Chondrocyte (in vitro differentiated cells): ENCODE measurements around the gene TMEM63B. TPM values are rescaled to one million over a fixed set of nuclear protein-coding genes. Genes with fewer than 3 reads are reported as not detected.

Experiments
- DNase-seq: peaks from one replicate; pipeline ENCODE4 v3.0.0; 2021; ENCODE audit warnings: mixed read lengths, low spot score
- H3K27ac Mint-ChIP-seq: one replicate; pipeline ENCODE4 v1.8.0; 2021; ENCODE audit warnings: mild to moderate bottlenecking, moderate library complexity, mixed read lengths; ENCODE audit not compliant: unreplicated experiment
- H3K27me3 Mint-ChIP-seq: 2 replicates; pipeline ENCODE4 v1.8.0; 2021; ENCODE audit warnings: low read depth, mixed read lengths
- H3K36me3 Mint-ChIP-seq: 2 replicates; pipeline ENCODE4 v1.8.0; 2021; ENCODE audit warnings: low read depth, mixed read lengths
- H3K4me1 Mint-ChIP-seq: 2 replicates; pipeline ENCODE4 v1.8.0; 2021; ENCODE audit warnings: low read depth, mild to moderate bottlenecking, mixed read lengths
- H3K4me3 Mint-ChIP-seq: one replicate; pipeline ENCODE4 v1.8.0; 2021; ENCODE audit warnings: mild to moderate bottlenecking, moderate library complexity, mixed read lengths; ENCODE audit not compliant: unreplicated experiment
- H3K9me3 Mint-ChIP-seq: 2 replicates; pipeline ENCODE4 v1.8.0; 2021; ENCODE audit warnings: low read depth, mixed read lengths
- CTCF ChIP-seq: fragments of 200-600 bp; sonication (generic); IDR thresholded peaks from 2 replicates; pipeline ENCODE4 v1.5.0; 2021; ENCODE audit warnings: antibody characterized with exemption, mild to moderate bottlenecking, moderate library complexity
- total RNA-seq: library from RNA; stranded (reverse); gene quantifications from 3 replicates; pipeline ENCODE4 v1.2.1, GENCODE V29; 2021

Gene TMEM63B
- total RNA-seq, 1 donor from 2014 or later, result 40.7 TPM

- Mint-ChIP-seq H3K27ac (no peak overlapping the region), H3K9me3 (no peaks in the 10 kb centered on the region), H3K4me1 (peaks cover 17% of the 10 kb centered on the region), H3K36me3 (no peaks in the 10 kb centered on the region), H3K4me3 (no peak overlapping the region), H3K27me3 (no peaks in the 10 kb centered on the region)
- TF ChIP-seq CTCF, result no peak
- DNase-seq, result no peak
These were observed 73.8 kb downstream of the TMEM63B start for GRCh38 chr6:44201200-44201599.

- Mint-ChIP-seq H3K27ac (no peak overlapping the region), H3K27me3 (no peaks in the 10 kb centered on the region), H3K4me3 (no peak overlapping the region), H3K4me1 (peaks cover 17% of the 10 kb centered on the region), H3K36me3 (no peaks in the 10 kb centered on the region), H3K9me3 (no peaks in the 10 kb centered on the region)
- DNase-seq, result no peak
- no peak for TF ChIP-seq CTCF
These were observed 74.4 kb downstream of the TMEM63B start for GRCh38 chr6:44201638-44202303.

- H3K27me3 Mint-ChIP-seq, result no peaks in the 10 kb centered on the region
- H3K4me1 Mint-ChIP-seq, result peaks cover 17% of the 10 kb centered on the region
- no peaks in the 10 kb centered on the region for H3K36me3 Mint-ChIP-seq
- no peak overlapping the region for H3K27ac Mint-ChIP-seq
- no peak for TF ChIP-seq CTCF
- no peak for DNase-seq
- H3K4me3 Mint-ChIP-seq, result no peak overlapping the region
- no peaks in the 10 kb centered on the region for H3K9me3 Mint-ChIP-seq
These were observed 75.1 kb downstream of the TMEM63B start for GRCh38 chr6:44202332-44202971.

GRCh38 chr6:44202972-44203750, 75.8 kb downstream of the TMEM63B start:
- Mint-ChIP-seq H3K9me3 (no peaks in the 10 kb centered on the region), H3K27me3 (no peaks in the 10 kb centered on the region), H3K36me3 (no peaks in the 10 kb centered on the region), H3K27ac (no peak overlapping the region), H3K4me1 (peaks cover 17% of the 10 kb centered on the region), H3K4me3 (no peak overlapping the region)
- TF ChIP-seq CTCF, result no peak
- no peak for DNase-seq

- Mint-ChIP-seq H3K4me3 (no peak overlapping the region), H3K9me3 (no peaks in the 10 kb centered on the region), H3K4me1 (peaks cover 17% of the 10 kb centered on the region), H3K27ac (no peak overlapping the region), H3K36me3 (no peaks in the 10 kb centered on the region), H3K27me3 (no peaks in the 10 kb centered on the region)
- no peak for TF ChIP-seq CTCF
- DNase-seq, result no peak
These were observed 76.6 kb downstream of the TMEM63B start for GRCh38 chr6:44203955-44204354.
